ENCODE data around the gene ARMC3. TPM values are rescaled to one million over a fixed set of nuclear protein-coding genes. Genes with fewer than 3 reads are reported as not detected.

The ARMC3 gene
- total and polyA plus RNA-seq, 2 experiments from 2014 or later = 0.24 TPM; not detected in 1

- TF ChIP-seq ZNF462 (CRISPR knock-in tag; IDR thresholded peaks at IDR 0.05) = no peak
- TF ChIP-seq REST (IDR thresholded peaks at IDR 0.05; ENCODE audit: unreplicated experiment) = no peak
- TF ChIP-seq ZNF331 (CRISPR knock-in tag; IDR thresholded peaks at IDR 0.05; ENCODE audit: low read depth) = no peak
Observed at GRCh38 chr10:22899775-22900174, 28.1 kb upstream of the ARMC3 start (continued).

- Histone ChIP-seq H3K9me2 (ENCODE audit: insufficient read depth) (no peaks in the 10 kb centered on the region), H2AFZ (no peak overlapping the region), H3F3A (replicated peaks; ENCODE audit: low read depth) (no peaks in the 10 kb centered on the region), H3K4me1 (ENCODE audit: insufficient read depth) (no peaks in the 10 kb centered on the region), H3K79me2 (replicated peaks; ENCODE audit: insufficient read depth) (no peaks in the 10 kb centered on the region), H4K20me1 (replicated peaks; ENCODE audit: insufficient read depth) (no peaks in the 10 kb centered on the region), H3K27me3 (ENCODE audit: insufficient read depth) (no peaks in the 10 kb centered on the region), H3K4me2 (no peak overlapping the region), H3K4me3 (no peak overlapping the region), H3K27ac (ENCODE audit: low read depth) (no peak overlapping the region), H3K36me3 (ENCODE audit: insufficient read depth) (0 out of 2 replicates have a peak, but pooled peaks cover 5% of the 10 kb centered on the region)
- Mint-ChIP-seq H3K9me3 (peaks cover 18% of the 10 kb centered on the region; the same call in 1 of the 3 replicates), H3K36me3 (ENCODE audit: low read depth) (no peaks in the 10 kb centered on the region), H3K27me3 (ENCODE audit: insufficient read depth, low read depth, poor library complexity) (peaks cover 3% of the 10 kb centered on the region), H3K4me3 (no peak overlapping the region), H3K4me1 (no peaks in the 10 kb centered on the region), H3K27ac (no peak overlapping the region)
- TF ChIP-seq ZNF331 (CRISPR knock-in tag; IDR thresholded peaks at IDR 0.05; ENCODE audit: low read depth) = no peak
- no peak for TF ChIP-seq REST (IDR thresholded peaks at IDR 0.05; ENCODE audit: unreplicated experiment)
- TF ChIP-seq ETS1 (IDR thresholded peaks at IDR 0.05) = no peak
- no peak for TF ChIP-seq EZH2 (IDR thresholded peaks at IDR 0.05; ENCODE audit: low read depth, unreplicated experiment)
- no peak for DNase-seq (ENCODE audit: low spot score)
- no peak for ATAC-seq
Observed at GRCh38 chr10:22900841-22901601, 26.8 kb upstream of the ARMC3 start.

Data from GM23338 (cell line).